Measurements from ENCODE around the gene ZNF581. TPM values are rescaled to one million over a fixed set of nuclear protein-coding genes. Genes with fewer than 3 reads are reported as not detected.

The ZNF581 gene
- total RNA-seq, 2 donors from 2014 or later, result 47.2 to 48.7 TPM

DNA sequence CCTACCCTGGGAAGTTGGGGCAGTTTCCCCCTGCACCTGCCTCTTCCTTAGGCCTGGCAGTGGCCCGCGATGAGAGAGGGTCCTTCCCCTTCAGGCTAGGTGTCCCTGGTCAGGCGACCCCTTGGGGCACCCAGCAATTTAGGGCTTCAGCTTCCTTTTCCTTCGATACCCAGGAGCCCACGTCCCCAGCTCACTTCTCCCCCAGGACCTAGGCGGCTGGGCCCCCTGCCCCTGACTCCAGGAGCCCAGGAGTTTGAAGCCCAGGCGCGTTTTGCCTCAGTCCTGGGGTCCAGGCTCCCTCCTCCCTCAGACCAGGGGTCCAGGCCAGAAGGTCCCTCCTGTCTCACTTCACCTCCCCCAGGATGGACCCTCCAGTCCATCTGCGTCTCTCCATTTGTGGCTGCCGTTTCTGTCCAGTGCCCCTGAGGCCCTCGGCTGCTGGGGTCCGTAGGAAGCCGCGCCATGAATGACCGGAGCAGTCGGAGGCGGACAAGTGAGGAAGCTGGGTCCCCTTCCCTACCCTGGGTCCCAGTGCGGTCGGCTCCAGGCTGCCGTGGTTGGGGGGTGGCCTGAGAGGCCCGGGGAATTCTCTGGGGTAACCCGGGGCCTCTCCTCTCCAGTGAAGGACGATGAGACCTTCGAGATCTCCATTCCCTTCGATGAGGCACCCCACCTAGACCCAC, 5.3 kb downstream of the ZNF581 start:
- no peaks in the 10 kb centered on the region for H3K27me3 ChIP-seq (ENCODE audit: control insufficient read depth, insufficient read depth, low read length, poor library complexity, severe bottlenecking)
- peaks cover 13% of the 10 kb centered on the region for H3K4me1 ChIP-seq (ENCODE audit: control insufficient read depth, insufficient read depth, low read length)
- peaks cover 25% of the 10 kb centered on the region for H3K36me3 Mint-ChIP-seq (ENCODE audit: low read depth)
- peaks cover 22% of the 10 kb centered on the region for H3K36me3 ChIP-seq (ENCODE audit: control insufficient read depth, insufficient read depth, low read length)
- H3K4me3 Mint-ChIP-seq, result peak overlapping the region; percentile 72
- H3K27me3 Mint-ChIP-seq (ENCODE audit: insufficient read depth), result peaks cover 2% of the 10 kb centered on the region
- TF ChIP-seq, protein P1, sequence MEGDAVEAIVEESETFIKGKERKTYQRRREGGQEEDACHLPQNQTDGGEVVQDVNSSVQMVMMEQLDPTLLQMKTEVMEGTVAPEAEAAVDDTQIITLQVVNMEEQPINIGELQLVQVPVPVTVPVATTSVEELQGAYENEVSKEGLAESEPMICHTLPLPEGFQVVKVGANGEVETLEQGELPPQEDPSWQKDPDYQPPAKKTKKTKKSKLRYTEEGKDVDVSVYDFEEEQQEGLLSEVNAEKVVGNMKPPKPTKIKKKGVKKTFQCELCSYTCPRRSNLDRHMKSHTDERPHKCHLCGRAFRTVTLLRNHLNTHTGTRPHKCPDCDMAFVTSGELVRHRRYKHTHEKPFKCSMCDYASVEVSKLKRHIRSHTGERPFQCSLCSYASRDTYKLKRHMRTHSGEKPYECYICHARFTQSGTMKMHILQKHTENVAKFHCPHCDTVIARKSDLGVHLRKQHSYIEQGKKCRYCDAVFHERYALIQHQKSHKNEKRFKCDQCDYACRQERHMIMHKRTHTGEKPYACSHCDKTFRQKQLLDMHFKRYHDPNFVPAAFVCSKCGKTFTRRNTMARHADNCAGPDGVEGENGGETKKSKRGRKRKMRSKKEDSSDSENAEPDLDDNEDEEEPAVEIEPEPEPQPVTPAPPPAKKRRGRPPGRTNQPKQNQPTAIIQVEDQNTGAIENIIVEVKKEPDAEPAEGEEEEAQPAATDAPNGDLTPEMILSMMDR (conservative IDR thresholded peaks at IDR 0.05), result no peak
- no peak overlapping the region for H3K27ac ChIP-seq (ENCODE audit: low read depth, low read length)
- 62 to 69% methylated on average over 10 to 25 of the region's 25 CpGs for WGBS, 2 experiments (ENCODE audit: insufficient coverage in 1 of 2, insufficient read length in 1 of 2)
- H3K4me1 Mint-ChIP-seq, result peaks cover 11% of the 10 kb centered on the region
- H3K9ac ChIP-seq (ENCODE audit: extremely low read depth, low read length, poor library complexity, severe bottlenecking), result peak overlapping the region; percentile 68
- H3K4me3 ChIP-seq (ENCODE audit: low read length), result peak overlapping the region; percentile 85
- no peaks in the 10 kb centered on the region for H3K9me3 ChIP-seq (ENCODE audit: control insufficient read depth, low read length)
- no peak for DNase-seq
- no peaks in the 10 kb centered on the region for H3K9me3 Mint-ChIP-seq
- no peak overlapping the region for H3K27ac Mint-ChIP-seq

DNA sequence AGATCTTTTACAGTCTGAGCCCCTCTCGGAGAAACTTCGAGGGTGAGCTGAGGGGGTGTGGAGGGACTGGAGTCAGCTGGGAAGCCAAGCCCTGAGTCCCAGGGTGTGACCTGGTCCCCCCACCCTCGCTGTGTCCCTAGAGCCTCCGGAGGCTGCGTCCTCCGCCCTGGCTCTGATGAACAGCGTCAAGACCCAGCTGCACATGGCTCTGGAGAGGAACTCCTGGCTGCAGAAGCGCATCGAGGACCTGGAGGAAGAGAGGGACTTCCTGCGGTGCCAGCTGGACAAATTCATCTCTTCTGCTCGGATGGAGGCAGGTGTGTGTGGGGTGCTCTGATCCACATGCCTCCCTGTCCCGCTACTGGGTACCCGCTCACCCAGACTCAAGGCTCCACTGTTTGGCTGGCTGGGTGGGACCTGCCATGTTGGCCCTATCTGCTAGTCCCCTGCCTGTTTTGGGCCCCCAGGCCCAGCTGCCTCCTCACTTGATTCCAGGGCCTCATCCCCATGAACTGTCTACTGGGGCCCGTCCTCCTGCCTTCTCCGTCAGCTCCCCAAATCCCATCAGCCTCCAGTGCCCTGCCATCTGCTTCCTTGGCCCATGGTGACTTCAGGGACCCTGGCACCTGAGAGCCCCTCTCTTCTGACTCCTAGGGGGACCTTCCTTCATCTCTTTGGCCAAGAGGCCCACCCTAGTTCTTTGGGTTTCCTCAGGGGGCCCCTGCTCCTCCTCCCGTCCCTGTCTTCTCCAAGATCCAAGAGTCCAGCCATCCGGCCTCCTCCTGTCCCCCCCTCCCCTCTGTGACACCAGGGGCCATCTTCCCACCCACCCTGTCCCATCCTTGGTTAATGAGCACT, 6.0 kb downstream of the ZNF581 start:
- peaks cover 22% of the 10 kb centered on the region for H3K36me3 ChIP-seq (ENCODE audit: control insufficient read depth, insufficient read depth, low read length)
- Mint-ChIP-seq H3K9me3 (no peaks in the 10 kb centered on the region), H3K27me3 (ENCODE audit: insufficient read depth) (peaks cover 2% of the 10 kb centered on the region), H3K4me3 (peak overlapping the region; percentile 72), H3K36me3 (ENCODE audit: low read depth) (peaks cover 22% of the 10 kb centered on the region), H3K4me1 (peaks cover 11% of the 10 kb centered on the region), H3K27ac (no peak overlapping the region)
- H3K4me3 ChIP-seq (ENCODE audit: low read length), result peak overlapping the region; percentile 85
- 93 to 96% methylated on average over 12 to 17 of the region's 17 CpGs for WGBS, 2 experiments (ENCODE audit: insufficient coverage in 1 of 2, insufficient read length in 1 of 2)
- no peaks in the 10 kb centered on the region for H3K27me3 ChIP-seq (ENCODE audit: control insufficient read depth, insufficient read depth, low read length, poor library complexity, severe bottlenecking)
- H3K4me1 ChIP-seq (ENCODE audit: control insufficient read depth, insufficient read depth, low read length), result peaks cover 10% of the 10 kb centered on the region
- TF ChIP-seq, protein P1 (conservative IDR thresholded peaks at IDR 0.05), result no peak
- DNase-seq, result no peak
- no peak overlapping the region for H3K9ac ChIP-seq (ENCODE audit: extremely low read depth, low read length, poor library complexity, severe bottlenecking)
- H3K9me3 ChIP-seq (ENCODE audit: control insufficient read depth, low read length), result no peaks in the 10 kb centered on the region
- H3K27ac ChIP-seq (ENCODE audit: low read depth, low read length), result no peak overlapping the region

DNA sequence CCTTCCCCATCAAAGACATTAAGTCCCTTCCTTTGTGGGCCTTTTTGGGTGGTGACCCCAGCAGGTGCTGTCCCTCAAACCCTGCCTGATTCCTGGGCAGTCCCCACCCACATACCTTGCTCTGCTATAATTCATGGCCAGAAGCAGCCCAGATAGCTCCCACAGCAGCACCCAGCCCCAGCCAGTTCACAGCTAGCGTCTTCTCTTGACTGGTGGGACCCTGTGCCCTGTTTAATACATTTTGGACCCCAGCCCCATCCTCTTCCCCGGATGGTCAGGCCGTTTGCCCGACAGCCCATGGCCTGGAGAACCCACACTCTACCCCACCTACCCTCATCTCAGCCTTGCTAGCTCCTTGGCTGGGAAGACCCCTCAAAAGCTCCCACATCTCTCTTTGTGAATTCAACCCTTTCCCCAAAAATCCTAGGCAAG, 6.7 kb downstream of the ZNF581 start:
- Histone ChIP-seq H3K4me3 (ENCODE audit: low read length) (no peak overlapping the region), H3K9ac (ENCODE audit: extremely low read depth, low read length, poor library complexity, severe bottlenecking) (no peak overlapping the region), H3K4me1 (ENCODE audit: control insufficient read depth, insufficient read depth, low read length) (peaks cover 6% of the 10 kb centered on the region), H3K9me3 (ENCODE audit: control insufficient read depth, low read length) (no peaks in the 10 kb centered on the region), H3K27ac (ENCODE audit: low read depth, low read length) (no peak overlapping the region), H3K36me3 (ENCODE audit: control insufficient read depth, insufficient read depth, low read length) (peaks cover 18% of the 10 kb centered on the region), H3K27me3 (ENCODE audit: control insufficient read depth, insufficient read depth, low read length, poor library complexity, severe bottlenecking) (no peaks in the 10 kb centered on the region)
- WGBS, 2 experiments (ENCODE audit: insufficient coverage in 1 of 2, insufficient read length in 1 of 2), result 88 to 96% methylated on average over 4 of the region's 4 CpGs
- TF ChIP-seq, protein P1 (conservative IDR thresholded peaks at IDR 0.05), result no peak
- peaks cover 11% of the 10 kb centered on the region for H3K4me1 Mint-ChIP-seq
- no peak overlapping the region for H3K27ac Mint-ChIP-seq
- H3K4me3 Mint-ChIP-seq, result no peak overlapping the region
- H3K27me3 Mint-ChIP-seq (ENCODE audit: insufficient read depth), result peaks cover 2% of the 10 kb centered on the region
- H3K36me3 Mint-ChIP-seq (ENCODE audit: low read depth), result peaks cover 21% of the 10 kb centered on the region
- DNase-seq, result no peak
- H3K9me3 Mint-ChIP-seq, result no peaks in the 10 kb centered on the region

Measured in endodermal cell (in vitro differentiated cells).